ENCODE measurements around the gene RNF38.

DNA sequence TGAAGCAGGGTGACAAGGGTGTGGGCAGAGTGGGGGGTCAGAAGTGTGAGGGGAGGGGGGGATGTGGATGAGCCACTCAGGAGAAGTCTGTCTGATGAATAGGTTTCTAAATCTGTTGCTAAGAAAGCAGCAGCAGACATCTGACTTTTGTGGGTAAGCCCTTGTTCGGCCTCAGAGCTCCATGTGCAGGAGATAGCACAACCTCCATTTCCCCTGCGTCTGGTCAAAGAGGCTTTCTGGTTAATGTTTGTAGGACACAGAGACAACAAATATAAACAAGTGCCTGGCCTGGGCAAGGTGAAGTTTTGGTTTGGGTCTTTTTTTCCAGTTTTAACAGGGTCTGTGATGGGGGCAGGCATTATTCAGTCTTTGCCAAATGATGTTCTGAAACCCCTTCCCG, 84.8 kb downstream of the RNF38 start:
- no peak for TF ChIP-seq POLR2A (IDR thresholded peaks at IDR 0.05)
- no peak for TF ChIP-seq CTCF (IDR thresholded peaks at IDR 0.05)

Data from prostate gland (tissue), 2 donors.